GM19397 (cell line): ENCODE results near the gene COPS3.

Source experiments
- ATAC-seq: cut with Tn5 transposase; IDR thresholded peaks from one replicate; pipeline ENCODE4 v1.9.1; 2021; ENCODE audit warnings: mild to moderate bottlenecking, moderate library complexity; ENCODE audit not compliant: unreplicated experiment

Gene COPS3

DNA sequence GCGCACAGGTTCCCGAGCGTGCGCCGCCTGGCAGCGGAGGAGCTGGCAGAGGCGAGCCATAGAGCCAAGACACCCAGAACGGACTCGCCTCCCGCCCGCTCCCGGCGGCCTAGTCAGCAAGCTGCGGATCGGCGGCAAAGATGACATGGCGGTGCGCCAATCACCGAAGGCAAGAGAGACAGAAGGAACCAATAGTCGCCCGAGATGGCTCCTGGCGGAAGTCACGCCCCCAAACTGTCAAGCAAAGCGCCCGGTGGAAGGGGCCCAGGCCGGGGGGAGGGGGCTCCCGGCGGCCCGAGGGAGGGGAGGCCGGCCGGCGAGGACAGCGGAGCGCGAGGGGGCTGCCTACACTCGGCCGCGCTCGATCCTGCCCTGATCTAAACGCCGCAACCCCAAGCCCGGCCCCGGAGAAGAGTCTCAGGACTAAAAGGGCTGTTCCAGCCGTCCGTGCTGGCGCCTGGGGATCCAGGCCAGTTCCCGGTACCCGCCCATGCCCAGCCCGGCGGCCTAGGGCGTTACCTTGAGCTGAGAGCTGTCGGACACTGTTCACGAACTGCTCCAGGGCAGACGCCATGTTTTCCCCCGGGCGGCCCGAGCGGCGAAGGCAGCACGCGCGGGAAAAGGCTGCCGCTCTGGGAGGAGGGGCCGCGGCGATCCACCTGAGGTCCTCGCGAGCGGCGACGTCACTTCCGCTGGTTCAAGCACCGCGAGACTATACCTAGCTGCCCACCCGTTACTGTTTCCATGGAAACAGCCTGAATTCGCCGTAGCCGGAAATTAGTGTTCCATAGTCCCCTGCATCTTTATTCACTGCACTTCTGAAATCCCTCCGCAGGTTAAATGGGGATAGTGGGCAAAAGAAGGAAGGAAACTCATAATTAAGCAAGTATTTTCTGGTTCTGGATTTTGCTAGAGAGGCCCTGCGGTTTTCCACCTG lies at the start of gene COPS3:
Gene COPS3, minus strand, starts transcription at position 634 of the 937 bp plus-strand sequence. Its CDS starts 60 bp downstream, at position 574.
- ATAC-seq: peak; percentile 89

- no peak for ATAC-seq
Measured at GRCh38 chr17:17328251-17328650, 47.2 kb upstream of the COPS3 start.

GRCh38 chr17:17326275-17326875 lies 45.3 kb upstream of the COPS3 start:
- ATAC-seq: no peak

- ATAC-seq: no peak
Measured at GRCh38 chr17:17325816-17326215, 44.8 kb upstream of the COPS3 start.

GRCh38 chr17:17325228-17325627 lies 44.2 kb upstream of the COPS3 start:
- ATAC-seq: no peak

DNA sequence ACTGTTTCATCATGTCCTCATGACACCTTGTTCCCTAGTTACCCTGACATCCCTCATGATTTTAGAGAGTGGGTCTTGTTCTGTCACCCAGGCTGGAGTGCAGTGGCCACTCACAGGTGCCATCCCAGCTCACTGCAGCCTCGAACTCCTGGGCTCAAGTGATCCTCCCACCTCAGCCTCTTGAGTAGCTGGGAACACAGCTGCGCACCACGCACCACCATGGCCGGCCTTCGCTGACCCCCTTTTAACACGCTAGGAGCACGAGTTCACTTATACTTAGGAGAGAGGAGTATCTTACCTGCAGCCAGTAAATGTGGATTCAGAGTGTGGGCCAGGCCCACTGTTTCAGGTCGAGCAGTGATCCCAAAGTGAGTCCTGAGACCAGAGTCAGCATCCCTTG lies 43.6 kb upstream of the COPS3 start:
- ATAC-seq: no peak

GRCh38 chr17:17322516-17323510 lies 41.8 kb upstream of the COPS3 start:
- no peak for ATAC-seq

DNA sequence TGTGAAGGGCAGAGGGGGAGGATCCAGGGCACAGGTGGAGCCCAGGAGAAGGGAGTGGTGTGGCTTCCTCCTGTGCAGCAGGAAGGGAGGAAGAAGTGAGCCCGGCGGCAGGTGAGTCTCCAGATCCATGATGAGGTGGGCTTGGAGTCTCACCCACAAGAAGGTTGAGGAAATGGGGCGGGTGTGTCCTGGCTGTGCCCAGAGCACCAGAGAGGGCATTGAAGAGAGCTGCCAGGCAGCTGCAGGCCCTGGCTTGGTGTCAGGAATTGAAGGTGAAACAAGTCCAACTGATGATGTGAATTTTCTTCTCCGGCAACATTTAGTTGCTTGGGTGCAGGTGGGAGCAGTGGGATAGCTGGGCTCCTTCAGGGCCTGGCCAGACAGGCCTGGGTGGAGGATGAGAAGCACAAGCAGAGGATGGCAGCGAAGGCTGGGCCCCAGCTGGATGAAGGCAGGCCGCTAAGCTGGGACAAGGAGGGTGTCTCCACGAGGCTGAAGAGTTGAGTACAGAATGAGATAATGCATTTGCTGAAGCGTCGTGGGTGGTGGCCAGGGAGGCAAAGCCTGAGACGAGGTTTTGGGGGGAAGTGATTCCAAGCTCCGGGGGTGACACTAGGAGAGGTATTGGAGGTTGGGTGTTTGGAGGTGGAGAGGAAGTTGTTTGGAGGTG lies 40.4 kb upstream of the COPS3 start:
- no peak for ATAC-seq

- no peak for ATAC-seq
Measured at GRCh38 chr17:17320911-17321220, 39.8 kb upstream of the COPS3 start.

- ATAC-seq: no peak
Measured at GRCh38 chr17:17320188-17320910, 39.3 kb upstream of the COPS3 start.

- no peak for ATAC-seq
Measured at GRCh38 chr17:17315142-17315821, 34.2 kb upstream of the COPS3 start.

- ATAC-seq: no peak
Measured at GRCh38 chr17:17314501-17315071, 33.5 kb upstream of the COPS3 start.

DNA sequence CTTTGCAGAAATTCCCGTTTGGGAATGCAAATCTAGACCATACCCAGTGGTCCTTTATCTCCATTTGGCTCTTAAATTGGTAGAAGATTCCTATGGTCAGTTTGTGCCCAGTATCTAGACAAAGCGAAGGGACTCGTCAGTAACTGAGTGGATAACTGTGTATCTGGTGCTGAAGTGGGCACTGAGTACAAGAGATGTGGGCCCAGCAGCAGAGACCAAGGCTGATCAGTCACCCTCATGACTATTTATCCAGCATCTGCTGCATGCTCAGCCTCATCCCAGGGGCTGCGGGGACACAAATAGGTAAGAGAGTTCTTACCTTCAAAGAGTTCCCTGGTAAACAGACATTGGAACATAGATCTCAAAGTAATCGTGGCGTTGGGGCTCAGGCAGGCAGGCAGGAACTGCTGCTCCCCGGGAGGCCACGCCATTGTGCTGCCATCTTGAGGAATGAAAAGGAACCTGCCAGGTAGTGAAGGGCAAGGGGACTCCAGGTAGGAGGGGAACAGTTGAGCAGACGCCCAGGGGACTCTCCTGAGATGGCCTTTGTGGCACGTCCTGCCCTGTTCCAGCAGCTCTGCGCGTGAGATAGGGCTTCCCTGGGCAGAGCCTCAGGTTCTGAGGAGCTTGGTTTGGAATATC lies 32.4 kb upstream of the COPS3 start:
- no peak for ATAC-seq

GRCh38 chr17:17309356-17309755 lies 28.3 kb upstream of the COPS3 start:
- ATAC-seq: no peak

- ATAC-seq: peak; percentile 64
Measured at GRCh38 chr17:17305281-17305801, 24.3 kb upstream of the COPS3 start.

GRCh38 chr17:17304521-17304985 lies 23.5 kb upstream of the COPS3 start:
- ATAC-seq: no peak

DNA sequence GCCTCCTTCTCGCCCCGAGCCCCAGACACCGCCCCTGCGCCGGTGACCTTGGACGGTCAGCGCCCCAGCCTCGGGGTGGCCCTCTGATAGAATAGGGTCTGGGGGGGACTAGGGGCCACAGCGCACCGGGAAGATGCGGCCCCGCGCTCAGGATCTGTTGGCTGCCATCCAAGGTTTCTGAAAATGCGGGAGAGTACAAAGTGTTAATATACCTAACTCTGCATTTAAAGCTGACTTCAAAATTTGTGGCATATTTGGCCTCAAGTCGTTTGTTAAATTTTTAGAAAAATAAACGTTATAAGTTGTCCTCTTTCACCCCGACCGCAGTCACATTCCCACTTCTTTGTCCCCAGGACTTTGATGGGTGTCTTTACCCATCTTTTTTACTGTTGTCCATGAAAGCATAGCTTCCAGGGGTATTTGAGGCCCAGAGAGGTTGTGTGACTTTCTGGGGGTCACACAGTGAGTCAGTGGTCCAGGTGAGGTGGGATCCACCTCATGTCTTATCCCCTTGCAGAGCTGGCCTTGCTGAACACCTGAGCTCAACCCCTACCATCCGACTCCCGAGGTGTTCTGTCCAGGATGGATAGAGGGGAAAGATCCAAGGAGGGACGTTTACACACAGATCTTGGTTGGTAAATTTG lies 22.9 kb upstream of the COPS3 start:
- ATAC-seq: no peak
